ENCODE data around the gene LRRC8C.

The LRRC8C gene

DNA sequence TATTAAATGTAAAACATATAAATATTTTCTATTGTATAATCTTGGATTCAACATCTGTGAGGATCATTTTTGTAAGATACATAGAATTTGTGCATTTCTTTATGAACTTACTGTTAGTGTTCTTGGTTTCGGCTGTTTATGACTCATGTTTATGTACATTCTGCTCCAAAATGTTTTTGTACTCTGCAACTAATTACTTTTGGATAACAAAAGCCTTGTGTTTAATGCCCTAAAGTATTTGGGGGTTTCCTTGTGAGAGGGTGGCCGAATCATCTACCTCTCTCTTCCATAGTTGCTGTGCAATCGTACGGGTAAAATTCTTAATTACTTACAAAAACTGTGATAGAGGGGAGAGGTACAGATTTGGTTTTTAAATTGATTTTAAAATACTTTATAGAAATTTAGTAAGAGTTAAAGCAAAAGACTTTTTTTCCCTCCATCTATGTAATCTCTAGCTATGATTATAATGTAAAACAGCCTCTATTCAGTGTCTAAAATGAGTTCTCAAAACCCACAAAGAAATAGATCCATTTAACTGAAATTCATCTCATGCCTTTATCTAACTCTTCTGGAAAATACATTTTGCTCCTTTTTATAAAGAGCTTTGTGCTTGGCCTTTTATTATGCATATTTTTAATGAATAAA is 38.7 kb upstream of the LRRC8C start:
- WGBS: 80% methylated on average over 1 of the region's 4 CpGs
- Histone ChIP-seq H3K18ac (ENCODE audit: low read depth in 1 of 2, low read length in 2 of 2) (no peak overlapping the region), H3K27me3 (ENCODE audit: control insufficient read depth in 1 of 2, insufficient read depth in 1 of 2, low read length in 2 of 2) (no peaks in the 10 kb centered on the region)

DNA sequence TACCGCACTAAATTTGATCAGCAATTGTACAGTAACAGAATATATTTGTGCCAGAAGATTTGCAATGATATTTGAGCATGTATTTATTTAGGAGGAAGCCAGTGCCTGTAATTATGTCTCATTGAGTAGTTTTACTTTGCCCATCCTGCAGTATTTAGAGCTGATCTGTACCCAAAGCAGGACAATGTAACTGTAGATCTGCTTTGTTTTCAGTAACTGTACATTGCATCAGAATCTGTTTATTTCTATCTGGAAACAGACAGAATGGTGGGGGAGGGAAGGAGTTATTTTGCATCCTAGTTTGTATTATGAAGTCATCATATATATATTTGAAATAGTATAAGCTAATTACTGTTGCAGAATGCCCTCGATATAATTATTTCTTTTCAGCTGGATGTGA is 36.2 kb upstream of the LRRC8C start:
- Histone ChIP-seq H2BK12ac (ENCODE audit: low read length in 2 of 2) (no peak overlapping the region), H3K27me3 (ENCODE audit: control insufficient read depth in 1 of 2, insufficient read depth in 1 of 2, low read length in 2 of 2) (peaks cover 0 to 9% of the 10 kb centered on the region in 2 experiments), H3K9ac (ENCODE audit: low read length) (no peak overlapping the region), H3K4ac (ENCODE audit: low read depth in 1 of 2, low read length in 2 of 2) (no peak overlapping the region), H3K36me3 (ENCODE audit: control insufficient read depth in 1 of 2, insufficient read depth in 2 of 2, low read depth in 1 of 2, low read length in 2 of 2) (no peaks in the 10 kb centered on the region), H3K23ac (ENCODE audit: low read length in 2 of 2) (no peak overlapping the region), H3K27ac (ENCODE audit: low read length, poor library complexity, severe bottlenecking) (no peak overlapping the region), H3K4me2 (ENCODE audit: low read length, poor library complexity, severe bottlenecking) (no peak overlapping the region), H2AK5ac (ENCODE audit: low read length, severe bottlenecking) (no peak overlapping the region), H3K18ac (ENCODE audit: low read depth in 1 of 2, low read length in 2 of 2) (no peak overlapping the region), H3K9me3 (ENCODE audit: control insufficient read depth, low read length) (no peaks in the 10 kb centered on the region), H3K4me1 (ENCODE audit: control insufficient read depth, insufficient read depth, low read depth, low read length) (no peaks in the 10 kb centered on the region), H2AFZ (ENCODE audit: low read depth, low read length) (no peak overlapping the region), H2BK15ac (ENCODE audit: low read depth, poor library complexity, severe bottlenecking) (no peak overlapping the region), H3K4me3 (ENCODE audit: insufficient read depth in 1 of 2, low read depth in 1 of 2, low read length in 2 of 2) (no peak overlapping the region), H2BK5ac (ENCODE audit: low read depth, low read length, poor library complexity, severe bottlenecking) (no peak overlapping the region), H4K91ac (ENCODE audit: low read length) (no peak overlapping the region), H3K14ac (ENCODE audit: low read length in 2 of 2) (no peak overlapping the region), H4K8ac (ENCODE audit: low read length) (no peak overlapping the region), H2BK120ac (ENCODE audit: low read depth, low read length) (no peak overlapping the region), H3K79me1 (replicated peaks; ENCODE audit: low read length, poor library complexity, severe bottlenecking) (no peaks in the 10 kb centered on the region)
- 100% methylated on average over 1 of the region's 2 CpGs for WGBS
- DNase-seq: no peak

More for the DNA sequence above, 38.7 kb upstream of the LRRC8C start:
- Histone ChIP-seq H2BK12ac (ENCODE audit: low read length in 2 of 2) (no peak overlapping the region), H4K8ac (ENCODE audit: low read length) (no peak overlapping the region), H3K14ac (ENCODE audit: low read length in 2 of 2) (no peak overlapping the region), H3K23ac (ENCODE audit: low read length in 2 of 2) (no peak overlapping the region), H3K9me3 (ENCODE audit: control insufficient read depth, low read length) (no peaks in the 10 kb centered on the region), H3K4me1 (ENCODE audit: control insufficient read depth, insufficient read depth, low read depth, low read length) (no peaks in the 10 kb centered on the region), H3K79me1 (replicated peaks; ENCODE audit: low read length, poor library complexity, severe bottlenecking) (no peaks in the 10 kb centered on the region), H3K9ac (ENCODE audit: low read length) (no peak overlapping the region), H2AK5ac (ENCODE audit: low read length, severe bottlenecking) (no peak overlapping the region), H4K91ac (ENCODE audit: low read length) (no peak overlapping the region), H2BK5ac (ENCODE audit: low read depth, low read length, poor library complexity, severe bottlenecking) (no peak overlapping the region), H3K4ac (ENCODE audit: low read depth in 1 of 2, low read length in 2 of 2) (no peak overlapping the region), H3K4me3 (ENCODE audit: insufficient read depth in 1 of 2, low read depth in 1 of 2, low read length in 2 of 2) (no peak overlapping the region), H3K36me3 (ENCODE audit: control insufficient read depth in 1 of 2, insufficient read depth in 2 of 2, low read depth in 1 of 2, low read length in 2 of 2) (no peaks in the 10 kb centered on the region), H3K4me2 (ENCODE audit: low read length, poor library complexity, severe bottlenecking) (no peak overlapping the region), H2BK15ac (ENCODE audit: low read depth, poor library complexity, severe bottlenecking) (no peak overlapping the region), H2BK120ac (ENCODE audit: low read depth, low read length) (no peak overlapping the region), H3K27ac (ENCODE audit: low read length, poor library complexity, severe bottlenecking) (no peak overlapping the region), H2AFZ (ENCODE audit: low read depth, low read length) (no peak overlapping the region)
- no peak for DNase-seq

- Histone ChIP-seq H3K9ac (ENCODE audit: low read length) (no peak overlapping the region), H3K36me3 (ENCODE audit: control insufficient read depth in 1 of 2, insufficient read depth in 2 of 2, low read depth in 1 of 2, low read length in 2 of 2) (no peaks in the 10 kb centered on the region), H2AK5ac (ENCODE audit: low read length, severe bottlenecking) (no peak overlapping the region), H3K79me1 (replicated peaks; ENCODE audit: low read length, poor library complexity, severe bottlenecking) (no peaks in the 10 kb centered on the region), H3K4me1 (ENCODE audit: control insufficient read depth, insufficient read depth, low read depth, low read length) (peaks cover 2% of the 10 kb centered on the region), H3K14ac (ENCODE audit: low read length in 2 of 2) (no peak overlapping the region), H3K23ac (ENCODE audit: low read length in 2 of 2) (no peak overlapping the region), H3K27me3 (ENCODE audit: control insufficient read depth in 1 of 2, insufficient read depth in 1 of 2, low read length in 2 of 2) (peaks cover 0 to 9% of the 10 kb centered on the region in 2 experiments), H3K4me3 (ENCODE audit: insufficient read depth in 1 of 2, low read depth in 1 of 2, low read length in 2 of 2) (no peak overlapping the region), H3K27ac (ENCODE audit: low read length, poor library complexity, severe bottlenecking) (no peak overlapping the region), H3K9me3 (ENCODE audit: control insufficient read depth, low read length) (no peaks in the 10 kb centered on the region), H2BK120ac (ENCODE audit: low read depth, low read length) (no peak overlapping the region), H2BK5ac (ENCODE audit: low read depth, low read length, poor library complexity, severe bottlenecking) (no peak overlapping the region), H2BK12ac (ENCODE audit: low read length in 2 of 2) (peak overlapping the region in 1 of 2 experiments; percentile 18), H4K91ac (ENCODE audit: low read length) (no peak overlapping the region), H2AFZ (ENCODE audit: low read depth, low read length) (peak overlapping the region; percentile 11), H3K4ac (ENCODE audit: low read depth in 1 of 2, low read length in 2 of 2) (no peak overlapping the region), H3K18ac (ENCODE audit: low read depth in 1 of 2, low read length in 2 of 2) (no peak overlapping the region), H2BK15ac (ENCODE audit: low read depth, poor library complexity, severe bottlenecking) (no peak overlapping the region), H4K8ac (ENCODE audit: low read length) (peak overlapping the region; percentile 56), H3K4me2 (ENCODE audit: low read length, poor library complexity, severe bottlenecking) (no peak overlapping the region)
- peak; percentile 51 for DNase-seq
- 59% methylated on average over 5 of the region's 5 CpGs for WGBS
Measured at GRCh38 chr1:89598450-89599331, 34.2 kb upstream of the LRRC8C start.

- no peak overlapping the region for H3K18ac ChIP-seq (ENCODE audit: low read depth in 1 of 2, low read length in 2 of 2)
- H3K23ac ChIP-seq (ENCODE audit: low read length in 2 of 2): no peak overlapping the region
- H4K91ac ChIP-seq (ENCODE audit: low read length): no peak overlapping the region
- H2AFZ ChIP-seq (ENCODE audit: low read depth, low read length): no peak overlapping the region
- H3K4me2 ChIP-seq (ENCODE audit: low read length, poor library complexity, severe bottlenecking): no peak overlapping the region
- no peak overlapping the region for H3K14ac ChIP-seq (ENCODE audit: low read length in 2 of 2)
- 100% methylated on average over 1 of the region's 2 CpGs for WGBS
- no peak overlapping the region for H2AK5ac ChIP-seq (ENCODE audit: low read length, severe bottlenecking)
- no peak overlapping the region for H2BK120ac ChIP-seq (ENCODE audit: low read depth, low read length)
- no peak overlapping the region for H3K4me3 ChIP-seq (ENCODE audit: insufficient read depth in 1 of 2, low read depth in 1 of 2, low read length in 2 of 2)
- peaks cover 2% of the 10 kb centered on the region for H3K4me1 ChIP-seq (ENCODE audit: control insufficient read depth, insufficient read depth, low read depth, low read length)
- no peak overlapping the region for H3K27ac ChIP-seq (ENCODE audit: low read length, poor library complexity, severe bottlenecking)
- no peak overlapping the region for H3K9ac ChIP-seq (ENCODE audit: low read length)
- no peak for DNase-seq
- H3K9me3 ChIP-seq (ENCODE audit: control insufficient read depth, low read length): no peaks in the 10 kb centered on the region
- peaks cover 0 to 9% of the 10 kb centered on the region in 2 experiments for H3K27me3 ChIP-seq (ENCODE audit: control insufficient read depth in 1 of 2, insufficient read depth in 1 of 2, low read length in 2 of 2)
- no peaks in the 10 kb centered on the region for H3K79me1 ChIP-seq (replicated peaks; ENCODE audit: low read length, poor library complexity, severe bottlenecking)
- H3K4ac ChIP-seq (ENCODE audit: low read depth in 1 of 2, low read length in 2 of 2): no peak overlapping the region
- no peak overlapping the region for H2BK12ac ChIP-seq (ENCODE audit: low read length in 2 of 2)
- no peak overlapping the region for H2BK5ac ChIP-seq (ENCODE audit: low read depth, low read length, poor library complexity, severe bottlenecking)
- H4K8ac ChIP-seq (ENCODE audit: low read length): no peak overlapping the region
- no peak overlapping the region for H2BK15ac ChIP-seq (ENCODE audit: low read depth, poor library complexity, severe bottlenecking)
- no peaks in the 10 kb centered on the region for H3K36me3 ChIP-seq (ENCODE audit: control insufficient read depth in 1 of 2, insufficient read depth in 2 of 2, low read depth in 1 of 2, low read length in 2 of 2)
Measured at GRCh38 chr1:89599332-89599630, 33.6 kb upstream of the LRRC8C start.
